OCI-M2 (cell line): ENCODE measurements around the gene TMEM238.

Experiments used
- DNase-seq: peaks from one replicate; lab custom pipeline; 2025; ENCODE audit not compliant: unreplicated experiment; lab: John Stamatoyannopoulos, UW

Gene TMEM238

GRCh38 chr19:55382013-55382412 is 2.1 kb downstream of the TMEM238 start:
- DNase-seq = no peak

- no peak for DNase-seq
Observed at GRCh38 chr19:55379174-55379573, 4.9 kb downstream of the TMEM238 start.

- DNase-seq = no peak
Observed at GRCh38 chr19:55377356-55378131, 6.5 kb downstream of the TMEM238 start.

GRCh38 chr19:55376241-55376933 is 7.7 kb downstream of the TMEM238 start, which contains the start of gene TMEM190:
Gene TMEM190, plus strand, starts transcription at chr19:55376826. Its CDS starts 28 bp downstream, at chr19:55376854.
- DNase-seq = no peak

GRCh38 chr19:55373993-55374757 is 9.9 kb downstream of the TMEM238 start:
- DNase-seq = no peak

- no peak for DNase-seq
Observed at GRCh38 chr19:55373306-55373992, 10.6 kb downstream of the TMEM238 start.

GRCh38 chr19:55372316-55373081 is 11.6 kb downstream of the TMEM238 start:
- DNase-seq = no peak

- no peak for DNase-seq
Observed at GRCh38 chr19:55370305-55370988, 13.6 kb downstream of the TMEM238 start, which contains the start of gene IL11. Gene IL11, minus strand, starts transcription at chr19:55370463. Its CDS starts 153 bp downstream, at chr19:55370310.

- DNase-seq = no peak
Observed at GRCh38 chr19:55369653-55370304, 14.3 kb downstream of the TMEM238 start.

- DNase-seq = no peak
Observed at GRCh38 chr19:55368701-55369563, 15.2 kb downstream of the TMEM238 start.

GRCh38 chr19:55368106-55368505 is 16.0 kb downstream of the TMEM238 start:
- DNase-seq = no peak

- no peak for DNase-seq
Observed at GRCh38 chr19:55366790-55367189, 17.3 kb downstream of the TMEM238 start.

- no peak for DNase-seq
Observed at GRCh38 chr19:55365964-55366363, 18.1 kb downstream of the TMEM238 start.

- DNase-seq = no peak
Observed at GRCh38 chr19:55365245-55365644, 18.8 kb downstream of the TMEM238 start.

- DNase-seq = no peak
Observed at GRCh38 chr19:55362990-55363716, 20.9 kb downstream of the TMEM238 start, which contains the start of gene GARIN5B. Gene GARIN5B, minus strand, starts transcription at chr19:55363260. Its CDS starts 194 bp downstream, at chr19:55363066.

- DNase-seq = no peak
Observed at GRCh38 chr19:55362174-55362989, 21.7 kb downstream of the TMEM238 start.
